ENCODE data around the gene ARHGEF2. TPM values are rescaled to one million over a fixed set of nuclear protein-coding genes. Genes with fewer than 3 reads are reported as not detected.

Gene ARHGEF2
- total RNA-seq, 1 donor from 2014 or later = 80.6 TPM

DNA sequence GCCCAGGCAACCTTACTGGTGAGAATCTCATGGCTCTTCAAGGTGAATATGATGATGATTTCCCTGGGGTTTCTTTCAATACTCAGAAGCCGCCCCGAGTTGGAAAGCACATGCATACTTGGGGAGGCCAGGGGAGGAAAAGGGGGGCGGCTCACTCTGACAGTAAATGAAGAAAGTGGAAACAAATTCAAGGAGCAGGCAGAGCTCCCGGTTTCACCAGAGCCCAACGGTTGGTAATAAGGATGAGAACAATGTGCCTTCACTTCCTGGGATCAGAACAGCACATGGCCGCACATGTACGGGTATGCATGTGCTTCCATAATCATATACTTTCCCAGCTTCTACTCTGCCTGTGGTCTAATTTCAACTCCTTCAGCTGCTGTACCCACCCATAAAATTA lies 3.8 kb upstream of the ARHGEF2 start:
- Mint-ChIP-seq H3K9me3 (no peaks in the 10 kb centered on the region), H3K27ac (peak overlapping the region; percentile 18), H3K4me1 (ENCODE audit: unreplicated experiment) (peaks cover 28% of the 10 kb centered on the region), H3K36me3 (no peaks in the 10 kb centered on the region), H3K4me3 (no peak overlapping the region), H3K27me3 (no peaks in the 10 kb centered on the region)
- TF ChIP-seq, protein P1, sequence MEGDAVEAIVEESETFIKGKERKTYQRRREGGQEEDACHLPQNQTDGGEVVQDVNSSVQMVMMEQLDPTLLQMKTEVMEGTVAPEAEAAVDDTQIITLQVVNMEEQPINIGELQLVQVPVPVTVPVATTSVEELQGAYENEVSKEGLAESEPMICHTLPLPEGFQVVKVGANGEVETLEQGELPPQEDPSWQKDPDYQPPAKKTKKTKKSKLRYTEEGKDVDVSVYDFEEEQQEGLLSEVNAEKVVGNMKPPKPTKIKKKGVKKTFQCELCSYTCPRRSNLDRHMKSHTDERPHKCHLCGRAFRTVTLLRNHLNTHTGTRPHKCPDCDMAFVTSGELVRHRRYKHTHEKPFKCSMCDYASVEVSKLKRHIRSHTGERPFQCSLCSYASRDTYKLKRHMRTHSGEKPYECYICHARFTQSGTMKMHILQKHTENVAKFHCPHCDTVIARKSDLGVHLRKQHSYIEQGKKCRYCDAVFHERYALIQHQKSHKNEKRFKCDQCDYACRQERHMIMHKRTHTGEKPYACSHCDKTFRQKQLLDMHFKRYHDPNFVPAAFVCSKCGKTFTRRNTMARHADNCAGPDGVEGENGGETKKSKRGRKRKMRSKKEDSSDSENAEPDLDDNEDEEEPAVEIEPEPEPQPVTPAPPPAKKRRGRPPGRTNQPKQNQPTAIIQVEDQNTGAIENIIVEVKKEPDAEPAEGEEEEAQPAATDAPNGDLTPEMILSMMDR (conservative IDR thresholded peaks at IDR 0.05) = no peak
- DNase-seq (ENCODE audit: extremely low spot score, unreplicated experiment) = no peak

DNA sequence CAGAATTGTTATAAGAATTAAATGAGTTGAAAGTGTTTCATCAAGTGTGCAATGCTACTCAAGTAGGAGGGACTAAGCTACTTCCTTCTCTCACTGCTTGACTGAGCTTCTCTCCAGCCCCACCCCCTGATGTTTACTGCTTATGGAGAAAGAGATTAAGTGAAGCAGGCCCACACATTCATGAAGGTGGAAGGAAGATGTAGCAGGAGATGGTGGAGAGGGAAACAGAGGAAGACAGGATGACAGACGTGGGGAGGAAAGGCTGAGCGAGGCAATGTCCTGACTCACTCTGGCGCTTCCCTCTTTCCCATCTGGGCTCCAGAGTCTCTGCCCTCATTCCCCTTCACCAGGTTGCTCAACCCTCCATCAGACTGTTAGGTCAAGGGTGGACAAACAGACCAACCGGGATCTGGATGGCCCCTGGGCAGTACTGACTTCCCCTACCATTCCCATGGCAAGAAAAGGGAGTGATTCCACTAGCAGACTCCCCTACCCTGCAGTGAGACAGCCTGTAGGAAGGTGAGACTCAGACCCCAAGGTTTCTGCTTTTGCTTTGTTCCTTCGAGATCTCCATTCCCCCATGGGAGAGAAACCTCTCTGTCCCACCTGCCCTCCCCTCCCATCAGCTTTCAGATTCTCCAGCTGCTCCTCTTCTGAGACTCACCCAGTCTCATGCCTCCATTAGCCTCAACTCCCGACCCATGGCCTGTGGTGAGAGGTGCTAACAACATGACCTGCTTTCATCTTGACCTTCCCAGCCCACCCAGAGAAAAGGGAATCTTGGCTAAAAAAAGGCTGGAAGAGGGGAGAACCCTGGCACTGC lies 3.1 kb upstream of the ARHGEF2 start:
- no peak for DNase-seq (ENCODE audit: extremely low spot score, unreplicated experiment)
- Mint-ChIP-seq H3K27me3 (no peaks in the 10 kb centered on the region), H3K4me1 (ENCODE audit: unreplicated experiment) (peaks cover 34% of the 10 kb centered on the region), H3K9me3 (no peaks in the 10 kb centered on the region), H3K36me3 (no peaks in the 10 kb centered on the region), H3K4me3 (peak overlapping the region; percentile 71), H3K27ac (peak overlapping the region; percentile 70)
- TF ChIP-seq, protein P1 (conservative IDR thresholded peaks at IDR 0.05) = no peak

DNA sequence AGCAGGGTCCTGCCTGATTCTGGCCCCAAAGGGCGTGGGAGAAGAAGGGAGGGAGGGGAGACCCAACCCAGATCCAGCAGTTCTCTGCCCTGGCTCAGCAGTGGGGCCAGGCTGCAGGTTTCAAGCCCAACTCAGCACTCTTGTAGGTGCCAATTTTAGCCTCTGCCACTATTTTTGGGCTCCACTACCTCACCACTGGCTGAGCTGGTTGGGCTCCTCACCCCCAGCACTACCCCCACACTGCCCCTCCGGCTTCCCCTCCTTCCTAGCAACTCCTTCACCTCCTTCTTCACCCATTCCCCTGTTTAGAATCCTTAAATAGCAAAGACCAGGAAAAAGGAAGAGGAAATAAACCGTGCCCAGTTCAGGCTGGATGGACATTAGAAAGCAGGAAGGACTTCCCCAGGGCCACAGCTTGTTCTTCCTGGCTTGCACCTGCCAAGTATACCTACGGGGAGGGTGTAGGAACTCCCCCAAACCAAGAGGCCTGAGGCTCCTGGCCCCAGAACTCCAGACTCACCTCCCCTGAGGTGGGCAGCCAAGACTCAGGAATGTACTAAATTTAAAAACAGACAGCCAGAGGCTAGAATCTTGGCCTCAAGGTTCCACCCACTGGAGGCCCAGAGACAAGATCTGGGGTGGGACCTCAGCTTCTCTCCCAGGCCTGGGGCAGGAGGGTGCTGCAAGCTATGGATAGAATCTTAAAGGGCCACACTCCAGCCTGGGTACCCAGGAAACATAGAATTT lies 1.4 kb upstream of the ARHGEF2 start:
- TF ChIP-seq, protein P1 (conservative IDR thresholded peaks at IDR 0.05) = no peak
- H3K4me1 Mint-ChIP-seq (ENCODE audit: unreplicated experiment) = peaks cover 51% of the 10 kb centered on the region
- no peaks in the 10 kb centered on the region for H3K27me3 Mint-ChIP-seq
- peak overlapping the region; percentile 91 for H3K4me3 Mint-ChIP-seq
- no peak for DNase-seq (ENCODE audit: extremely low spot score, unreplicated experiment)
- no peaks in the 10 kb centered on the region for H3K36me3 Mint-ChIP-seq
- H3K9me3 Mint-ChIP-seq = no peaks in the 10 kb centered on the region
- peak overlapping the region; percentile 83 for H3K27ac Mint-ChIP-seq

GRCh38 chr1:155978973-155979429 lies 654 bp upstream of the ARHGEF2 start:
- peaks cover 58% of the 10 kb centered on the region for H3K4me1 Mint-ChIP-seq (ENCODE audit: unreplicated experiment)
- no peaks in the 10 kb centered on the region for H3K9me3 Mint-ChIP-seq
- no peak for DNase-seq (ENCODE audit: extremely low spot score, unreplicated experiment)
- no peaks in the 10 kb centered on the region for H3K27me3 Mint-ChIP-seq
- H3K4me3 Mint-ChIP-seq = peak overlapping the region; percentile 91
- TF ChIP-seq, protein P1 (conservative IDR thresholded peaks at IDR 0.05) = no peak
- H3K36me3 Mint-ChIP-seq = no peaks in the 10 kb centered on the region
- peak overlapping the region; percentile 83 for H3K27ac Mint-ChIP-seq

DNA sequence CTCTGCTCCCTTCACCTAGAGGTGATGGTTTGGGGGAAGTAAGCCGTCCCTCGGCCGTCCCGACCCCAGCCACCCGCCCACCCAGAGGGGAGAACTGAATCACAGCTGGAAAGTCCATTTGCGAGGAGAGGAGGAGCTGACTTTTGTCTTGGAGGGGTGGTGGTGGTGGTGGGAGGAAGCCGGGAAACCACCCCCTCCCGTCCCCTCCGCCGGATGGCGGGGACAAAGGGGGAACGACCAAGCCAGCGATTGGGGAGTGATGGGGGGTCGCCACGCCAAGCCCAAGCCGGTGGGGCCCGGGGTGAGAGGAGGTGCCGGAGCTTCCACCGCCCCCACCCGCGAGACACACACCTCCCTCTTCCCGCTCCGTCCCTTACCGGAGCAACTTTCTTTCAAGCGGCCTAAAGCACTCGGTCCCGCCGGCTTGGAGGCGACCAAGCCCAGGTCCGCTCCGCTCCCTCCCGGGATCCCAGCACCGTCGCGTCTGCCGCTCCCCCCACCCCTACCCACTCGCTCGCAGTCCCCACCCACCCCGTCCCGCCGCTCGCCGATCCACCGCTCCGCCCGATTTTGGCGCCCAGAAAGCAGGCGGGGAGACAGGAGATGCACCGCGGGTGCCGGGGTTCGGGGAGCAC lies 540 bp downstream of the ARHGEF2 start:
- H3K4me3 Mint-ChIP-seq = peak overlapping the region; percentile 91
- H3K27ac Mint-ChIP-seq = peak overlapping the region; percentile 90
- peaks cover 64% of the 10 kb centered on the region for H3K4me1 Mint-ChIP-seq (ENCODE audit: unreplicated experiment)
- TF ChIP-seq, protein P1 (conservative IDR thresholded peaks at IDR 0.05) = no peak
- no peaks in the 10 kb centered on the region for H3K9me3 Mint-ChIP-seq
- H3K36me3 Mint-ChIP-seq = no peaks in the 10 kb centered on the region
- H3K27me3 Mint-ChIP-seq = no peaks in the 10 kb centered on the region
- no peak for DNase-seq (ENCODE audit: extremely low spot score, unreplicated experiment)
